HL-60 (cell line): ENCODE measurements around the gene CAVIN2.

Source experiments
- DNase-seq, 2 experiments: peaks; one replicate each; pipeline ENCODE4 v3.0.0-alpha.2; 2010 to 2020; ENCODE audit warnings: low read depth in 1 of 2, low spot score in 1 of 2
- H3K27ac ChIP-seq: fragments of 250-450 bp; sonication (Bioruptor Pico); replicated peaks from 2 replicates; pipeline ENCODE4 v1.5.1; 2020; ENCODE audit warnings: mild to moderate bottlenecking, moderate library complexity
- H3K27me3 ChIP-seq: fragments of 250-450 bp; sonication (Bioruptor Pico); 2 replicates; pipeline ENCODE4 v1.5.1; 2021; ENCODE audit warnings: mild to moderate bottlenecking, moderate library complexity; ENCODE audit not compliant: insufficient read depth, poor library complexity, severe bottlenecking
- H3K4me3 ChIP-seq: replicated peaks from 2 replicates; pipeline ENCODE4 v1.5.1; 2011; ENCODE audit warnings: mild to moderate bottlenecking, control low read depth, low read length; ENCODE audit not compliant: insufficient read depth
- GABPA ChIP-seq: IDR thresholded peaks from 2 replicates; pipeline ENCODE4 v1.6.1; 2012; ENCODE audit warnings: low read depth
- POLR2AphosphoS5 ChIP-seq: IDR thresholded peaks from 2 replicates; pipeline ENCODE4 v1.6.1; 2012; ENCODE audit warnings: low read depth
- SPI1 ChIP-seq: IDR thresholded peaks from 2 replicates; pipeline ENCODE4 v1.6.1; 2012; ENCODE audit warnings: low read depth, mild to moderate bottlenecking, borderline replicate concordance
- TF ChIP-seq, protein P1 (sequence below): IDR thresholded peaks from 2 replicates; pipeline ENCODE4 v1.6.1; 2012; ENCODE audit warnings: low read depth; ENCODE audit not compliant: insufficient replicate concordance
- TF ChIP-seq, protein P2 (sequence below): IDR thresholded peaks from one replicate; pipeline ENCODE4 v1.5.1; 2011; ENCODE audit warnings: low read length, control low read depth, inconsistent platforms; ENCODE audit not compliant: insufficient read depth

Gene CAVIN2

DNA sequence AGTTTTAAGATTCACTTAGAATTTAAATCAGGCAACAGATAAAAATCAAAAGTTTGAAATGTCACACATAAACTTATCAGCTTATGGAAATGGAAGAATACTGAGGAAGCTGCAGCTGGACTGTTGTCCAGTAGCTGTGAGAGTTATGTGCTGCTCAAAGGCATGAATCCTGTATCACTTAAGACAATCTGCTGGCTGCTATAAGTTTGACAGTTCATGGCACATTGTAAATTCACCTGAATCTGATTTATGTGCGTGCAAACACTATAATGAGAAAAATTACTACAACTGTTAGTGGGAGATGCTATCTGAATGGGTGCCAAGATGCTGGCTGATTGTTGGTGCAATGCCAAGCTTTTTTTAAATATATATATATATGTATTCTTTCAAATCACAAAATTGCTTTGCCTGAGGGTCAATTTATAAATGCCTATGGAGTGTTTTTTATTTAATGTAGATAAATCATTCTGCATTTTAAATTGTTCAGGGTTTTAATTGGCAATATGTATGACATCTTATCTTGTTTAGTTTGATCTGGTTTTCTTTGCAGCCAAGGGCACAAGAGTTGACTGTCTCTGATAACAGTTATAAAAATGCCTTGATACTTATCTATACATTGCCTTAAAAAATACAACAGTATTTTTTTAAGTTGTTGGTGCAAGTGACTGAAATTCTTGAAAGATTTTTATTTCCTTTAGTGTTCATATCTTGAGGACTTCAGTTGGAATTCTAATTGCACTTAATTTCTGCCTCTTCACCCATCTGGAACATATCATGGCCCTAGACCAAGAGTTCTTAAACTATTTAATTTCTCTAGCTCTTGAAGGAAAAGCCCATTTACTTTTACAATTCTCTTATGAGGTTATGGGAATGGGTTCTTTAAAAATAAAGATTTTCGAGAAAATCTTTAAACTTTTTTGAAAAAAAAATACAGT lies 48.7 kb downstream of the CAVIN2 start:
- Histone ChIP-seq H3K27me3 (no peaks in the 10 kb centered on the region), H3K27ac (no peak overlapping the region), H3K4me3 (no peak overlapping the region)
- TF ChIP-seq POLR2AphosphoS5 (no peak), GABPA (no peak), SPI1 (no peak)
- TF ChIP-seq, protein P1, sequence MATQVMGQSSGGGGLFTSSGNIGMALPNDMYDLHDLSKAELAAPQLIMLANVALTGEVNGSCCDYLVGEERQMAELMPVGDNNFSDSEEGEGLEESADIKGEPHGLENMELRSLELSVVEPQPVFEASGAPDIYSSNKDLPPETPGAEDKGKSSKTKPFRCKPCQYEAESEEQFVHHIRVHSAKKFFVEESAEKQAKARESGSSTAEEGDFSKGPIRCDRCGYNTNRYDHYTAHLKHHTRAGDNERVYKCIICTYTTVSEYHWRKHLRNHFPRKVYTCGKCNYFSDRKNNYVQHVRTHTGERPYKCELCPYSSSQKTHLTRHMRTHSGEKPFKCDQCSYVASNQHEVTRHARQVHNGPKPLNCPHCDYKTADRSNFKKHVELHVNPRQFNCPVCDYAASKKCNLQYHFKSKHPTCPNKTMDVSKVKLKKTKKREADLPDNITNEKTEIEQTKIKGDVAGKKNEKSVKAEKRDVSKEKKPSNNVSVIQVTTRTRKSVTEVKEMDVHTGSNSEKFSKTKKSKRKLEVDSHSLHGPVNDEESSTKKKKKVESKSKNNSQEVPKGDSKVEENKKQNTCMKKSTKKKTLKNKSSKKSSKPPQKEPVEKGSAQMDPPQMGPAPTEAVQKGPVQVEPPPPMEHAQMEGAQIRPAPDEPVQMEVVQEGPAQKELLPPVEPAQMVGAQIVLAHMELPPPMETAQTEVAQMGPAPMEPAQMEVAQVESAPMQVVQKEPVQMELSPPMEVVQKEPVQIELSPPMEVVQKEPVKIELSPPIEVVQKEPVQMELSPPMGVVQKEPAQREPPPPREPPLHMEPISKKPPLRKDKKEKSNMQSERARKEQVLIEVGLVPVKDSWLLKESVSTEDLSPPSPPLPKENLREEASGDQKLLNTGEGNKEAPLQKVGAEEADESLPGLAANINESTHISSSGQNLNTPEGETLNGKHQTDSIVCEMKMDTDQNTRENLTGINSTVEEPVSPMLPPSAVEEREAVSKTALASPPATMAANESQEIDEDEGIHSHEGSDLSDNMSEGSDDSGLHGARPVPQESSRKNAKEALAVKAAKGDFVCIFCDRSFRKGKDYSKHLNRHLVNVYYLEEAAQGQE, result no peak
- TF ChIP-seq, protein P2, sequence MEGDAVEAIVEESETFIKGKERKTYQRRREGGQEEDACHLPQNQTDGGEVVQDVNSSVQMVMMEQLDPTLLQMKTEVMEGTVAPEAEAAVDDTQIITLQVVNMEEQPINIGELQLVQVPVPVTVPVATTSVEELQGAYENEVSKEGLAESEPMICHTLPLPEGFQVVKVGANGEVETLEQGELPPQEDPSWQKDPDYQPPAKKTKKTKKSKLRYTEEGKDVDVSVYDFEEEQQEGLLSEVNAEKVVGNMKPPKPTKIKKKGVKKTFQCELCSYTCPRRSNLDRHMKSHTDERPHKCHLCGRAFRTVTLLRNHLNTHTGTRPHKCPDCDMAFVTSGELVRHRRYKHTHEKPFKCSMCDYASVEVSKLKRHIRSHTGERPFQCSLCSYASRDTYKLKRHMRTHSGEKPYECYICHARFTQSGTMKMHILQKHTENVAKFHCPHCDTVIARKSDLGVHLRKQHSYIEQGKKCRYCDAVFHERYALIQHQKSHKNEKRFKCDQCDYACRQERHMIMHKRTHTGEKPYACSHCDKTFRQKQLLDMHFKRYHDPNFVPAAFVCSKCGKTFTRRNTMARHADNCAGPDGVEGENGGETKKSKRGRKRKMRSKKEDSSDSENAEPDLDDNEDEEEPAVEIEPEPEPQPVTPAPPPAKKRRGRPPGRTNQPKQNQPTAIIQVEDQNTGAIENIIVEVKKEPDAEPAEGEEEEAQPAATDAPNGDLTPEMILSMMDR, result no peak
- DNase-seq, result no peak

DNA sequence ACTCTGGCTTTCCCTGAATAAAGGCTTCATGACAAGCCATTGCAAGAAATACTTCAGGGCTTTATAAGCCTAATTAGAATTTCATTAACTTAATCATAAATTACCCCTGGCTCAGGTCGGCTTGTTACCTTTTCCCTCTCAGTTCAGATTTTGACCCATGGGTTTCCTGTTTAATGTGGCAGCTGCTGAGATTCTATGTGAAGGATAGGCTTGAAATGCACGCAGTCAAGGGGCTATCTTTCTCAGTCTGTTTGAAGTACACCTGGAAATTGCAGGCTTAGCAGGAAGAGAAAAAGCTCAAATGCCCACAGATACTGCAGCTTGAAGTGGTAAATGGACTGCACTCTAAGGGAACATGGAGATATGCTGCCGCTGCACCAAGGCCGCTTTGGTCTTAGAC lies 49.4 kb downstream of the CAVIN2 start:
- TF ChIP-seq POLR2AphosphoS5 (no peak), SPI1 (no peak), GABPA (no peak)
- TF ChIP-seq, protein P1, result no peak
- TF ChIP-seq, protein P2, result no peak
- H3K27ac ChIP-seq, result no peak overlapping the region
- DNase-seq, result no peak
- no peak overlapping the region for H3K4me3 ChIP-seq
- no peaks in the 10 kb centered on the region for H3K27me3 ChIP-seq

DNA sequence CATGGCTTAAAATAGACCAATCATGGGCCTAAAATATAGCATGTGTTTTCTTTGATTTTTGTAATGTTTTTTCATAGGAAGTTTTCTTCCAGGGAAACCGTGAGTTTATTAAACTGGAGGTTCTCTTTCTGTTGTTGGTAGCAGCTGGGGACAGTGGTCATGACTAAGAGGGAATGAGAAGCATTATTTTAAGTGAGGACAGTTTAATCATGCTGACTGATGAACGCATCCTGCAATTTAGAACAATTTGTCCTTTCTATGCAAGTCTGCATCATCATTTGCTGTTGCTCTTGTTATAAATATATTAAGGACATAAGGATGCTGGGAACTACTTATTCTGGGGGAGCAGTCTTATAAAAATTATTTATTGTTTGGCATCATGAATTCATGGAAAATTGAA lies 51.2 kb downstream of the CAVIN2 start:
- no peak overlapping the region for H3K27ac ChIP-seq
- no peaks in the 10 kb centered on the region for H3K27me3 ChIP-seq
- no peak for DNase-seq
- no peak for TF ChIP-seq POLR2AphosphoS5
- no peak for TF ChIP-seq GABPA
- TF ChIP-seq, protein P2, result no peak
- TF ChIP-seq, protein P1, result no peak
- TF ChIP-seq SPI1, result no peak
- H3K4me3 ChIP-seq, result no peak overlapping the region
